SK-N-MC (cell line): Measurements from ENCODE around the gene FALEC.

Source experiments
- EZH2 ChIP-seq: fragments of 200-600 bp; sonication (generic); IDR thresholded peaks from one replicate; pipeline ENCODE4 v1.6.1; 2017; ENCODE audit warnings: antibody characterized with exemption
- POLR2AphosphoS5 ChIP-seq: IDR thresholded peaks from 2 replicates; pipeline ENCODE4 v1.6.1; 2012; ENCODE audit warnings: mild to moderate bottlenecking, low read depth, low read length, borderline replicate concordance

DNA sequence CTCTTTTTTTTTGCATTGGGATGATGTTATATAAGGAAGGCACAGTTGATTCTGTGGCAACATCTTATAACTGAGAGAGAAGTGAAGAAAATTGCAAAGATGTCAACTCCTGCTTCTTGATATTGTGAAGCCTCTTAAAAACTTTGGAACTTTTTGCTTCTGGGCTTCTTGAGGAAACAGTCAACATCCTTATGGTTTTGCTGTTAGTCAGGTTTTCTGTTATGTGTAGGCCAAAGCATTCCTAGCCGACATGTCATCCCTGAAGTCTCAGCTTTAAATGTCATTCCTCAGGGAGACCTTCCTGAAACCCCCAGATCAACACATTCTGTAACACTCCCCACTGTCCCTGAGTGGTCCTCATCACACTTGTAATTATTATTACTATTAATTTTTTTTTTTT is 12.6 kb downstream of the FALEC start:
- TF ChIP-seq EZH2 (no peak), POLR2AphosphoS5 (no peak)
